Neural progenitor cell (in vitro differentiated cells): ENCODE measurements around the gene GTPBP3. TPM values are rescaled to one million over a fixed set of nuclear protein-coding genes. Genes with fewer than 3 reads are reported as not detected.
A peak's percentile ranks its signal among the peaks of the same experiment; 100 is the strongest.
"Not testable (repeated sequence)": the region's sequence is repeated elsewhere in the genome, so short reads cannot be mapped to it uniquely, and the experiment has no call there.

Source experiments
- DNase-seq: peaks from one replicate; pipeline ENCODE4 v3.0.0-alpha.2; 2016; ENCODE audit warnings: low spot score
- H2AFZ ChIP-seq: fragments of 200-600 bp; sonication (generic); replicated peaks from 2 replicates; pipeline ENCODE4 v1.6.1; 2016; ENCODE audit warnings: antibody characterized with exemption
- H3F3A ChIP-seq: fragments of 200-600 bp; sonication (generic); 2 replicates; pipeline ENCODE4 v1.6.1; 2016; ENCODE audit warnings: antibody characterized with exemption, low read depth
- H3K27ac ChIP-seq: fragments of 200-600 bp; sonication (generic); 2 replicates; pipeline ENCODE4 v1.5.1; 2016; ENCODE audit warnings: mild to moderate bottlenecking
- H3K27me3 ChIP-seq: fragments of 200-600 bp; sonication (generic); 2 replicates; pipeline ENCODE4 v1.6.1; 2016; ENCODE audit warnings: mild to moderate bottlenecking, moderate library complexity
- H3K36me3 ChIP-seq: fragments of 200-600 bp; sonication (generic); 2 replicates; pipeline ENCODE4 v1.5.1; 2016
- H3K4me1 ChIP-seq: fragments of 200-600 bp; sonication (generic); 2 replicates; pipeline ENCODE4 v1.6.1; 2016; ENCODE audit warnings: mixed run types
- H3K4me2 ChIP-seq: fragments of 200-600 bp; sonication (generic); 2 replicates; pipeline ENCODE4 v1.6.1; 2016
- H3K4me3 ChIP-seq: fragments of 200-600 bp; sonication (generic); 2 replicates; pipeline ENCODE4 v1.5.1; 2016
- H3K79me2 ChIP-seq: fragments of 200-600 bp; sonication (generic); 2 replicates; pipeline ENCODE4 v1.6.1; 2016; ENCODE audit warnings: low read depth
- H3K9ac ChIP-seq: fragments of 200-600 bp; sonication (generic); 2 replicates; pipeline ENCODE4 v1.6.1; 2016
- H3K9me3 ChIP-seq: fragments of 200-600 bp; sonication (generic); 2 replicates; pipeline ENCODE4 v1.5.1; 2016; ENCODE audit warnings: low read depth
- H4K20me1 ChIP-seq: fragments of 200-600 bp; sonication (generic); 2 replicates; pipeline ENCODE4 v1.6.1; 2016; ENCODE audit warnings: low read depth
- H3K27ac Mint-ChIP-seq: 3 replicates; pipeline ENCODE4 v1.8.0; 2021; ENCODE audit warnings: mixed read lengths
- H3K27me3 Mint-ChIP-seq: 2 replicates; pipeline ENCODE4 v1.8.0; 2022; ENCODE audit warnings: low read depth, mild to moderate bottlenecking, inconsistent platforms, moderate library complexity, mixed read lengths; ENCODE audit not compliant: insufficient read depth
- H3K36me3 Mint-ChIP-seq: 3 replicates; pipeline ENCODE4 v1.8.0; 2021; ENCODE audit warnings: mixed read lengths
- H3K4me1 Mint-ChIP-seq: 3 replicates; pipeline ENCODE4 v1.8.0; 2021; ENCODE audit warnings: mixed read lengths
- H3K4me3 Mint-ChIP-seq: 3 replicates; pipeline ENCODE4 v1.8.0; 2021; ENCODE audit warnings: mild to moderate bottlenecking, moderate library complexity, mixed read lengths
- H3K9me3 Mint-ChIP-seq: 3 replicates; pipeline ENCODE4 v1.8.0; 2020; ENCODE audit warnings: mixed read lengths
- CTCF ChIP-seq: fragments of 200-600 bp; sonication (generic); IDR thresholded peaks from 2 replicates; pipeline ENCODE4 v1.5.1; 2017; ENCODE audit warnings: antibody characterized with exemption, mild to moderate bottlenecking
- EZH2 ChIP-seq: fragments of 200-600 bp; sonication (generic); IDR thresholded peaks from 2 replicates; pipeline ENCODE4 v1.6.1; 2017; ENCODE audit warnings: antibody characterized with exemption, mild to moderate bottlenecking, moderate library complexity
- EZH2phosphoT487 ChIP-seq: fragments of 200-600 bp; sonication (generic); IDR thresholded peaks from 2 replicates; pipeline ENCODE4 v1.6.1; 2017; ENCODE audit warnings: antibody characterized with exemption
- total RNA-seq: library from RNA; depleted of rRNA; stranded (reverse); fragments of >200 nt; gene quantifications from 2 replicates; pipeline ENCODE4 v1.2.3, GENCODE V29; 2015; ENCODE audit warnings: low replicate concordance

Gene GTPBP3
- total RNA-seq, 1 donor from 2014 or later, result 13.2 TPM

GRCh38 chr19:17359905-17360800 is 22.8 kb downstream of the GTPBP3 start:
- TF ChIP-seq EZH2, result no peak
- no peak for TF ChIP-seq CTCF
- no peak for TF ChIP-seq EZH2phosphoT487
- no peaks in the 10 kb centered on the region for H3K36me3 Mint-ChIP-seq
- peaks cover 3% of the 10 kb centered on the region for H3K4me1 Mint-ChIP-seq
- no peaks in the 10 kb centered on the region for H3K9me3 Mint-ChIP-seq
- Histone ChIP-seq H3K9me3 (no peaks in the 10 kb centered on the region), H3K9ac (no peak overlapping the region), H3K4me2 (no peak overlapping the region), H3F3A (no peaks in the 10 kb centered on the region), H3K27me3 (no peaks in the 10 kb centered on the region), H2AFZ (no peak overlapping the region), H3K27ac (no peak overlapping the region), H3K36me3 (no peaks in the 10 kb centered on the region), H3K4me3 (no peak overlapping the region), H4K20me1 (no peaks in the 10 kb centered on the region), H3K79me2 (no peaks in the 10 kb centered on the region), H3K4me1 (no peaks in the 10 kb centered on the region)
- H3K4me3 Mint-ChIP-seq, result peak overlapping the region; percentile 8
- H3K27me3 Mint-ChIP-seq, result peaks cover 10% of the 10 kb centered on the region
- H3K27ac Mint-ChIP-seq, result no peak overlapping the region
- DNase-seq, result no peak

- Mint-ChIP-seq H3K4me3 (peak overlapping the region; percentile 34), H3K27me3 (peaks cover 12% of the 10 kb centered on the region)
- not testable (repeated sequence) for H3K27ac ChIP-seq, H3K27me3 ChIP-seq, H3K9me3 Mint-ChIP-seq, H3K36me3 ChIP-seq, H4K20me1 ChIP-seq, DNase-seq, H3F3A ChIP-seq, H3K36me3 Mint-ChIP-seq, H3K4me2 ChIP-seq, H3K4me1 ChIP-seq, H2AFZ ChIP-seq, H3K9ac ChIP-seq, H3K9me3 ChIP-seq, H3K79me2 ChIP-seq, H3K4me3 ChIP-seq, H3K27ac Mint-ChIP-seq, H3K4me1 Mint-ChIP-seq
Measured at GRCh38 chr19:17363852-17364605, 26.7 kb downstream of the GTPBP3 start.

- Histone ChIP-seq H3K9me3 (no peaks in the 10 kb centered on the region), H3K4me1 (no peaks in the 10 kb centered on the region), H3K36me3 (no peaks in the 10 kb centered on the region), H3K27me3 (no peaks in the 10 kb centered on the region), H3F3A (no peaks in the 10 kb centered on the region), H4K20me1 (no peaks in the 10 kb centered on the region), H3K27ac (no peak overlapping the region), H3K79me2 (no peaks in the 10 kb centered on the region), H3K4me2 (no peak overlapping the region), H2AFZ (no peak overlapping the region), H3K9ac (no peak overlapping the region), H3K4me3 (no peak overlapping the region)
- Mint-ChIP-seq H3K9me3 (peaks cover 2% of the 10 kb centered on the region), H3K27me3 (peaks cover 12% of the 10 kb centered on the region), H3K4me3 (no peak overlapping the region), H3K36me3 (no peaks in the 10 kb centered on the region), H3K27ac (peak overlapping the region; percentile 27), H3K4me1 (no peaks in the 10 kb centered on the region)
- no peak for DNase-seq
- TF ChIP-seq EZH2 (no peak), CTCF (no peak), EZH2phosphoT487 (no peak)
Measured at GRCh38 chr19:17365361-17365760, 28.0 kb downstream of the GTPBP3 start.
